Right lobe of liver (tissue), 6 donors: ENCODE results near the gene SLC35B2. TPM values are rescaled to one million over a fixed set of nuclear protein-coding genes. Genes with fewer than 3 reads are reported as not detected.

Source experiments
- ATAC-seq, 4 donors: fragments of 200-7000 bp; cut with Tn5 transposase; one replicate each; pipeline ENCODE4 v1.9.1; 2020; ENCODE audit warnings: mild to moderate bottlenecking in 4 of 4, moderate library complexity in 4 of 4
- DNase-seq, 3 donors: peaks; one replicate each; pipeline ENCODE4 v3.0.0-alpha.2; 2020
- H3K27ac ChIP-seq, 3 donors: fragments of 200-600 bp; one replicate each; pipeline ENCODE4 v1.8.0; 2022
- H3K27me3 ChIP-seq, 2 donors: fragments of 200-600 bp; one replicate each; pipeline ENCODE4 v1.8.0; 2022
- H3K36me3 ChIP-seq, 4 donors: fragments of 200-600 bp; sonication (generic) in 1 of 4; one replicate each; pipeline versions ENCODE4 v1.5.1 to v1.8.0; 2017 to 2022; ENCODE audit warnings: control low read depth in 1 of 4
- H3K4me1 ChIP-seq, 4 donors: fragments of 200-600 bp; sonication (generic) in 1 of 4; one replicate each; pipeline versions ENCODE4 v1.5.1 to v1.8.0; 2017 to 2022; ENCODE audit warnings: control low read depth in 1 of 4
- H3K4me3 ChIP-seq, 3 donors: fragments of 200-600 bp; one replicate each; pipeline ENCODE4 v1.8.0; 2022
- H3K9me3 ChIP-seq, 4 donors: fragments of 200-600 bp; sonication (generic) in 1 of 4; one replicate each; pipeline versions ENCODE4 v1.5.1 to v1.8.0; 2017 to 2022; ENCODE audit warnings: control low read depth in 1 of 4
- CTCF ChIP-seq, 4 donors: fragments of 200-600 bp in 3 of 4; fragments of 450-650 bp in 1 of 4; IDR thresholded peaks; one replicate each; pipeline versions ENCODE4 v1.5.1 to v1.8.0; 2016 to 2022; ENCODE audit warnings: antibody characterized with exemption in 4 of 4, mild to moderate bottlenecking in 2 of 4
- POLR2A ChIP-seq: fragments of 450-650 bp; IDR thresholded peaks from one replicate; pipeline ENCODE4 v1.6.1; 2017; ENCODE audit warnings: antibody characterized with exemption, mild to moderate bottlenecking
- WGBS: methylation state at CpG from one replicate; pipeline ENCODE4 v1.1.6; 2018; ENCODE audit warnings: low coverage, low lambda C conversion rate; ENCODE audit not compliant: insufficient coverage; ENCODE audit errors: missing lambda C conversion rate; 5-methylcytosine and 5-hydroxymethylcytosine counted together
- intact Hi-C, 2 donors: fragments of 100-400 bp; cut with DNase I; formaldehyde crosslinking; loops; one replicate each; pipeline versions ENCODE4 v1.11.2 to v1.14.1; 2022
- total RNA-seq, 6 experiments: library from RNA; depleted of rRNA in 2 of 6; stranded (reverse); fragments of >200 nt in 2 of 6; fragmentation: NEBNext Ultra II Directional in 3 of 6; extraction: Animal tissue kit (Norgen Biotek cat#: 25700) in 3 of 6; gene quantifications; one replicate each; pipeline versions ENCODE4 v1.1.0 to v1.2.4, GENCODE V29; 2016 to 2023
- donor health status: DM: no; HTN: yes; CAD: no.
- donor health status: DM: no; HTN: no; CAD: no.
- donor health status: DM: no; HTN: no; CAD: no.
- donor health status: DM: no; HTN: yes; CAD: no.
- donor health status: DM: no; HTN: yes; CAD: no.

SLC35B2 gene
- total RNA-seq, 6 experiments from 2014 or later: 15.1 to 29.0 (median 20.9) TPM

GRCh38 chr6:44275749-44276648 lies 18.7 kb upstream of the SLC35B2 start:
- no peak overlapping the region for H3K27ac ChIP-seq
- DNase-seq: no peak
- intact Hi-C loops: no loop called here
- H3K36me3 ChIP-seq: no peaks in the 10 kb centered on the region
- peaks cover 0 to 4% (median 0%) of the 10 kb centered on the region in 4 donors for H3K4me1 ChIP-seq
- TF ChIP-seq CTCF (IDR thresholded peaks at IDR 0.05): no peak
- no peak for TF ChIP-seq POLR2A
- peak in 1 of 4 donors; percentile 13 for ATAC-seq
- H3K4me3 ChIP-seq: peak overlapping the region in 1 of 3 donors; percentile 4
- peaks cover 0 to 9% of the 10 kb centered on the region in 2 donors for H3K27me3 ChIP-seq
- WGBS: no CpG with 5 or more reads among the region's 109 CpGs
- no peaks in the 10 kb centered on the region for H3K9me3 ChIP-seq

- Histone ChIP-seq H3K4me1 (peaks cover 0 to 4% (median 0%) of the 10 kb centered on the region in 4 donors), H3K4me3 (no peak overlapping the region), H3K9me3 (no peaks in the 10 kb centered on the region), H3K36me3 (no peaks in the 10 kb centered on the region), H3K27me3 (peaks cover 0 to 9% of the 10 kb centered on the region in 2 donors), H3K27ac (no peak overlapping the region)
- ATAC-seq (no peak), DNase-seq (no peak)
- intact Hi-C loops: no loop called here
- WGBS: 88% methylated on average over 42 of the region's 59 CpGs
- no peak for TF ChIP-seq CTCF (IDR thresholded peaks at IDR 0.05)
- no peak for TF ChIP-seq POLR2A
These were observed 18.0 kb upstream of the SLC35B2 start for GRCh38 chr6:44275271-44275748.

DNA sequence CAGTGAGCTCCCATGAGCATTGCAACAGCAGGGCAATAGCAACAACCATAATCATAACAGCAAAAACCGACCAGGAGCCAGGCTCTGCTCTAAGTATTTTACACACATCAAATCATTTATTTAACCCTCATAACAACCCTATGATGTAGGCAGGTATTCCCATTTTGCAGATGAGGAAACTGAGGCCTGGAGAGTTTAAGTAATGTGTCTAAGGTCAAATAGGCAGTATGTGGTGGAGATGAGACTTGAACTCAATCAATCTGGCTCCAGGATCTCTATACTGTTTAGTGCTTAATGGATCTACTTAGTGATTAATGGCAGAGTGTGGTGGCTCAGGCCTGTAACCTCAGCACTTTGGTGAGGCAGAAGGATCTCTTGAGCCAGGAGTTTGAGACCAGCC lies 16.3 kb upstream of the SLC35B2 start:
- TF ChIP-seq POLR2A (no peak), CTCF (IDR thresholded peaks at IDR 0.05) (no peak)
- Histone ChIP-seq H3K4me3 (no peak overlapping the region), H3K9me3 (no peaks in the 10 kb centered on the region), H3K4me1 (peaks cover 0 to 4% (median 0%) of the 10 kb centered on the region in 4 donors), H3K27me3 (peaks cover 0 to 9% of the 10 kb centered on the region in 2 donors), H3K36me3 (no peaks in the 10 kb centered on the region), H3K27ac (no peak overlapping the region)
- DNase-seq (no peak), ATAC-seq (no peak)
- intact Hi-C loops: no loop called here
- 40% methylated on average over 1 of the region's 1 CpG for WGBS

DNA sequence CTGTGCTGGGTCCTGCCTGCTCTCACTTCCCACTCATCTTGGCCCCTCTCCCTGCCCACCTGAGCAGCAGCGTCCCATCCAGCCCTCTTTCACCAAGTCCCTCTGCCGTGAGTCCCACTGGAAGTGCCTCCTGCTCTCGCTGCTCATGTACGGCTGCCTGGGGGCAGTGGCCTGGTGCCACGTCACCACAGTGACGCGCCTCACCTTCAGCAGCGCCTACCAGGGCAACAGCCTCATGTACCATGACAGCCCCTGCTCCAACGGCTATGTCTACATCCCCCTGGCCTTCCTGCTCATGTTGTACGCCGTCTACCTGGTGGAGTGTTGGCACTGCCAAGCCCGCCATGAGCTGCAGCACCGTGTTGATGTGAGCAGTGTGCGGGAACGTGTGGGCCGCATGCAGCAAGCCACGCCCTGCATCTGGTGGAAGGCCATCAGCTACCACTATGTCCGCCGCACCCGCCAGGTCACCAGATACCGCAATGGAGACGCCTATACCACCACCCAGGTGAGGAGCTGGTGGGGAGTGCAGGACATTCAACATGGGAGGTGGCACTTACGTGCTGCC lies 15.8 kb upstream of the SLC35B2 start:
- Histone ChIP-seq H3K9me3 (no peaks in the 10 kb centered on the region), H3K27ac (no peak overlapping the region), H3K27me3 (peaks cover 0 to 9% of the 10 kb centered on the region in 2 donors), H3K4me3 (no peak overlapping the region), H3K4me1 (peaks cover 0 to 4% (median 0%) of the 10 kb centered on the region in 4 donors), H3K36me3 (no peaks in the 10 kb centered on the region)
- intact Hi-C loops: no loop called here
- no peak for TF ChIP-seq CTCF (IDR thresholded peaks at IDR 0.05)
- TF ChIP-seq POLR2A: no peak
- ATAC-seq: no peak
- WGBS: 89% methylated on average over 11 of the region's 23 CpGs
- DNase-seq: peak in 1 of 3 donors; percentile 46
